ENCODE data around the gene IGSF6. TPM values are rescaled to one million over a fixed set of nuclear protein-coding genes. Genes with fewer than 3 reads are reported as not detected.

Gene IGSF6
- total RNA-seq, 2 experiments from 2014 or later, result 0.10 to 0.14 TPM

GRCh38 chr16:21626659-21627277 is 25.6 kb downstream of the IGSF6 start:
- H3K27ac Mint-ChIP-seq, result peak overlapping the region; percentile 80
- H3K9me3 Mint-ChIP-seq, result no peaks in the 10 kb centered on the region
- H3K4me1 Mint-ChIP-seq, result peaks cover 36% of the 10 kb centered on the region
- H3K27me3 Mint-ChIP-seq, result no peaks in the 10 kb centered on the region
- peak; percentile 21 for DNase-seq
- peak overlapping the region; percentile 32 for H3K4me3 Mint-ChIP-seq
- H3K36me3 Mint-ChIP-seq, result peaks cover 57% of the 10 kb centered on the region

GRCh38 chr16:21625026-21625425 is 27.4 kb downstream of the IGSF6 start:
- no peak overlapping the region for H3K27ac Mint-ChIP-seq
- H3K4me1 Mint-ChIP-seq, result peaks cover 42% of the 10 kb centered on the region
- peaks cover 65% of the 10 kb centered on the region for H3K36me3 Mint-ChIP-seq
- no peaks in the 10 kb centered on the region for H3K9me3 Mint-ChIP-seq
- H3K27me3 Mint-ChIP-seq, result no peaks in the 10 kb centered on the region
- DNase-seq, result no peak
- H3K4me3 Mint-ChIP-seq, result no peak overlapping the region

GRCh38 chr16:21622545-21622944 is 29.9 kb downstream of the IGSF6 start:
- peaks cover 53% of the 10 kb centered on the region for H3K36me3 Mint-ChIP-seq
- no peak for DNase-seq
- no peak overlapping the region for H3K27ac Mint-ChIP-seq
- no peak overlapping the region for H3K4me3 Mint-ChIP-seq
- no peaks in the 10 kb centered on the region for H3K9me3 Mint-ChIP-seq
- no peaks in the 10 kb centered on the region for H3K27me3 Mint-ChIP-seq
- H3K4me1 Mint-ChIP-seq, result peaks cover 50% of the 10 kb centered on the region

- DNase-seq, result no peak
- H3K27ac Mint-ChIP-seq, result no peak overlapping the region
- H3K27me3 Mint-ChIP-seq, result no peaks in the 10 kb centered on the region
- H3K36me3 Mint-ChIP-seq, result peaks cover 44% of the 10 kb centered on the region
- H3K4me3 Mint-ChIP-seq, result no peak overlapping the region
- peaks cover 45% of the 10 kb centered on the region for H3K4me1 Mint-ChIP-seq
- no peaks in the 10 kb centered on the region for H3K9me3 Mint-ChIP-seq
Observed at GRCh38 chr16:21620592-21620991, 31.8 kb downstream of the IGSF6 start.

- no peak overlapping the region for H3K4me3 Mint-ChIP-seq
- H3K27ac Mint-ChIP-seq, result peak overlapping the region; percentile 9
- H3K27me3 Mint-ChIP-seq, result no peaks in the 10 kb centered on the region
- H3K36me3 Mint-ChIP-seq, result peaks cover 38% of the 10 kb centered on the region
- no peaks in the 10 kb centered on the region for H3K9me3 Mint-ChIP-seq
- DNase-seq, result no peak
- peaks cover 44% of the 10 kb centered on the region for H3K4me1 Mint-ChIP-seq
Observed at GRCh38 chr16:21619765-21620425, 32.5 kb downstream of the IGSF6 start.

GRCh38 chr16:21618281-21618680 is 34.1 kb downstream of the IGSF6 start:
- Mint-ChIP-seq H3K27ac (no peak overlapping the region), H3K4me3 (no peak overlapping the region), H3K9me3 (no peaks in the 10 kb centered on the region), H3K27me3 (no peaks in the 10 kb centered on the region), H3K36me3 (peaks cover 29% of the 10 kb centered on the region), H3K4me1 (peaks cover 52% of the 10 kb centered on the region)
- no peak for DNase-seq

- Mint-ChIP-seq H3K4me1 (peaks cover 55% of the 10 kb centered on the region), H3K9me3 (no peaks in the 10 kb centered on the region), H3K27me3 (no peaks in the 10 kb centered on the region), H3K4me3 (no peak overlapping the region), H3K36me3 (peaks cover 32% of the 10 kb centered on the region), H3K27ac (no peak overlapping the region)
- no peak for DNase-seq
Observed at GRCh38 chr16:21617607-21618006, 34.8 kb downstream of the IGSF6 start.

GRCh38 chr16:21614896-21615295 is 37.5 kb downstream of the IGSF6 start:
- Mint-ChIP-seq H3K9me3 (no peaks in the 10 kb centered on the region), H3K27ac (no peak overlapping the region), H3K36me3 (peaks cover 22% of the 10 kb centered on the region), H3K27me3 (no peaks in the 10 kb centered on the region), H3K4me3 (no peak overlapping the region), H3K4me1 (peaks cover 64% of the 10 kb centered on the region)
- DNase-seq, result no peak

- Mint-ChIP-seq H3K4me1 (peaks cover 67% of the 10 kb centered on the region), H3K36me3 (peaks cover 21% of the 10 kb centered on the region), H3K27ac (no peak overlapping the region), H3K27me3 (no peaks in the 10 kb centered on the region), H3K9me3 (no peaks in the 10 kb centered on the region), H3K4me3 (no peak overlapping the region)
- DNase-seq, result no peak
Observed at GRCh38 chr16:21613781-21614180, 38.6 kb downstream of the IGSF6 start.

GRCh38 chr16:21613361-21613760 is 39.0 kb downstream of the IGSF6 start:
- H3K27ac Mint-ChIP-seq, result no peak overlapping the region
- no peak overlapping the region for H3K4me3 Mint-ChIP-seq
- peaks cover 17% of the 10 kb centered on the region for H3K36me3 Mint-ChIP-seq
- H3K27me3 Mint-ChIP-seq, result no peaks in the 10 kb centered on the region
- DNase-seq, result no peak
- H3K9me3 Mint-ChIP-seq, result no peaks in the 10 kb centered on the region
- H3K4me1 Mint-ChIP-seq, result peaks cover 72% of the 10 kb centered on the region

- DNase-seq, result no peak
- H3K4me3 Mint-ChIP-seq, result no peak overlapping the region
- H3K27ac Mint-ChIP-seq, result peak overlapping the region; percentile 71
- H3K9me3 Mint-ChIP-seq, result no peaks in the 10 kb centered on the region
- no peaks in the 10 kb centered on the region for H3K27me3 Mint-ChIP-seq
- peaks cover 19% of the 10 kb centered on the region for H3K36me3 Mint-ChIP-seq
- peaks cover 83% of the 10 kb centered on the region for H3K4me1 Mint-ChIP-seq
Observed at GRCh38 chr16:21611556-21612384, 40.6 kb downstream of the IGSF6 start.

GRCh38 chr16:21611198-21611555 is 41.2 kb downstream of the IGSF6 start:
- H3K4me3 Mint-ChIP-seq, result no peak overlapping the region
- H3K27me3 Mint-ChIP-seq, result no peaks in the 10 kb centered on the region
- peak overlapping the region; percentile 71 for H3K27ac Mint-ChIP-seq

GRCh38 chr16:21610766-21611165 is 41.6 kb downstream of the IGSF6 start:
- Mint-ChIP-seq H3K4me1 (peaks cover 80% of the 10 kb centered on the region), H3K27me3 (no peaks in the 10 kb centered on the region), H3K9me3 (no peaks in the 10 kb centered on the region), H3K36me3 (peaks cover 17% of the 10 kb centered on the region), H3K4me3 (no peak overlapping the region), H3K27ac (no peak overlapping the region)
- no peak for DNase-seq

More at GRCh38 chr16:21611198-21611555, 41.2 kb downstream of the IGSF6 start:
- no peak for DNase-seq
- H3K36me3 Mint-ChIP-seq, result peaks cover 18% of the 10 kb centered on the region
- H3K9me3 Mint-ChIP-seq, result no peaks in the 10 kb centered on the region
- peaks cover 82% of the 10 kb centered on the region for H3K4me1 Mint-ChIP-seq

GRCh38 chr16:21610006-21610544 is 42.3 kb downstream of the IGSF6 start:
- Mint-ChIP-seq H3K27me3 (no peaks in the 10 kb centered on the region), H3K9me3 (no peaks in the 10 kb centered on the region), H3K4me1 (peaks cover 80% of the 10 kb centered on the region), H3K4me3 (no peak overlapping the region), H3K27ac (no peak overlapping the region), H3K36me3 (peaks cover 16% of the 10 kb centered on the region)
- no peak for DNase-seq

GRCh38 chr16:21608639-21609328 is 43.6 kb downstream of the IGSF6 start:
- no peak overlapping the region for H3K27ac Mint-ChIP-seq
- H3K4me3 Mint-ChIP-seq, result no peak overlapping the region
- H3K9me3 Mint-ChIP-seq, result no peaks in the 10 kb centered on the region
- peaks cover 11% of the 10 kb centered on the region for H3K36me3 Mint-ChIP-seq
- no peaks in the 10 kb centered on the region for H3K27me3 Mint-ChIP-seq
- peak; percentile 21 for DNase-seq
- peaks cover 78% of the 10 kb centered on the region for H3K4me1 Mint-ChIP-seq

All from activated naive CD8-positive, alpha-beta T cell treated with anti-CD3 and anti-CD28 coated beads for 36 hours (primary cell).